ENCODE measurements around the gene PTPRM. TPM values are rescaled to one million over a fixed set of nuclear protein-coding genes. Genes with fewer than 3 reads are reported as not detected.

The PTPRM gene
- total and polyA plus RNA-seq, 2 experiments from 2014 or later: 1.6 to 5.3 TPM

DNA sequence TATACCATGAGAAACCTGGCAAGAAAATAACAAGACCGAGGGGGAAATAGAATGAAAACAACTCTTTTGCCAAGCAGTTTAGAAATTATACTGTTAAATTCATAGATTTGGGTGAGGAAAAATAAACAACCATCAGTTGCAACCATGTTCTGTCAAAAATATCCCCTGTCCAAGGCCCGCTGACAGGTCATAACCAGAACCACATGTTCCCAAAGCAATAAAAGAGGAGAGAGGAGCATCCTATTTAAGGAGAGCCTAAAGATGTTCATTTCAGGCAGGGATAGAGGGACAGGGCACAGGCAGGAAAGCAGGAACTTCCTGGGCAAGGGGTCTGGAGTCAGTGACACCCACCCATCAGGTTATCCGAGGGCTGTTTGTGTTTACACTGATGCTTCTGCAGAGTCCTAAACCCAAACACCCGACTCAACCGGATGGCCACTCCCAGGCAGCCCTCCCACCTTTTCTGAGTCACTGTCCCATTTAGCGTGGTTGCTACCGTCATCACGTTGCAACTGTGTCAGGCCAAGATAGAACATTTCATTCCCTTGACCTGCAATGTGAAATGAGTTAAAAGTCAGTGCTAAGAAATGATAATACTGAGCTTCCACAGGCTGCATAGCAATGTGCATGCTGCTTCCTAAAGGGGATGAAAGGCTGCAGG lies 573.9 kb downstream of the PTPRM start:
- no peak overlapping the region for H3K27ac Mint-ChIP-seq
- H3K27ac ChIP-seq (ENCODE audit: low read depth): no peak overlapping the region
- no peaks in the 10 kb centered on the region; the same call in 2 of the 3 replicates for H3K36me3 Mint-ChIP-seq (ENCODE audit: low read depth)
- ATAC-seq: peak; percentile 39; the same call in 1 of the 3 replicates
- H3K27me3 ChIP-seq (ENCODE audit: insufficient read depth): no peaks in the 10 kb centered on the region
- H3K4me1 ChIP-seq (ENCODE audit: insufficient read depth): peaks cover 7% of the 10 kb centered on the region; the same call in 1 of the 2 replicates
- no peaks in the 10 kb centered on the region for H3K36me3 ChIP-seq (ENCODE audit: insufficient read depth)
- H3K4me3 Mint-ChIP-seq: no peak overlapping the region
- H3F3A ChIP-seq (replicated peaks; ENCODE audit: low read depth): no peaks in the 10 kb centered on the region
- no peak overlapping the region for H2AFZ ChIP-seq
- H3K9me2 ChIP-seq (ENCODE audit: insufficient read depth): no peaks in the 10 kb centered on the region
- no peaks in the 10 kb centered on the region for H3K79me2 ChIP-seq (replicated peaks; ENCODE audit: insufficient read depth)
- DNase-seq (ENCODE audit: low spot score): peak; percentile 4
- no peaks in the 10 kb centered on the region for H4K20me1 ChIP-seq (replicated peaks; ENCODE audit: insufficient read depth)
- no peak overlapping the region for H3K4me2 ChIP-seq
- peaks cover 13% of the 10 kb centered on the region for H3K4me1 Mint-ChIP-seq
- no peak for TF ChIP-seq ZNF331 (CRISPR knock-in tag; IDR thresholded peaks at IDR 0.05; ENCODE audit: low read depth)
- TF ChIP-seq ZNF462 (CRISPR knock-in tag; IDR thresholded peaks at IDR 0.05): no peak
- TF ChIP-seq JUNB (IDR thresholded peaks at IDR 0.05; ENCODE audit: unreplicated experiment): no peak
- no peak for TF ChIP-seq EZH2 (IDR thresholded peaks at IDR 0.05; ENCODE audit: low read depth, unreplicated experiment)
- TF ChIP-seq ZNF114 (CRISPR knock-in tag; IDR thresholded peaks at IDR 0.05): no peak
- no peak for TF ChIP-seq ETS1 (IDR thresholded peaks at IDR 0.05)
- TF ChIP-seq STAT1 (IDR thresholded peaks at IDR 0.05; ENCODE audit: unreplicated experiment): no peak
- TF ChIP-seq EZH2phosphoT487 (IDR thresholded peaks at IDR 0.05; ENCODE audit: unreplicated experiment): no peak
- TF ChIP-seq CREB1 (CRISPR knock-in tag; IDR thresholded peaks at IDR 0.05; ENCODE audit: low read depth): no peak
- TF ChIP-seq POLR2AphosphoS5 (IDR thresholded peaks at IDR 0.05; ENCODE audit: low read depth): no peak
- TF ChIP-seq NANOG (IDR thresholded peaks at IDR 0.05; ENCODE audit: borderline replicate concordance): no peak
- TF ChIP-seq CTCF (conservative IDR thresholded peaks at IDR 0.05; ENCODE audit: low read depth in 2 of 2): no peak
- TF ChIP-seq, protein P1, sequence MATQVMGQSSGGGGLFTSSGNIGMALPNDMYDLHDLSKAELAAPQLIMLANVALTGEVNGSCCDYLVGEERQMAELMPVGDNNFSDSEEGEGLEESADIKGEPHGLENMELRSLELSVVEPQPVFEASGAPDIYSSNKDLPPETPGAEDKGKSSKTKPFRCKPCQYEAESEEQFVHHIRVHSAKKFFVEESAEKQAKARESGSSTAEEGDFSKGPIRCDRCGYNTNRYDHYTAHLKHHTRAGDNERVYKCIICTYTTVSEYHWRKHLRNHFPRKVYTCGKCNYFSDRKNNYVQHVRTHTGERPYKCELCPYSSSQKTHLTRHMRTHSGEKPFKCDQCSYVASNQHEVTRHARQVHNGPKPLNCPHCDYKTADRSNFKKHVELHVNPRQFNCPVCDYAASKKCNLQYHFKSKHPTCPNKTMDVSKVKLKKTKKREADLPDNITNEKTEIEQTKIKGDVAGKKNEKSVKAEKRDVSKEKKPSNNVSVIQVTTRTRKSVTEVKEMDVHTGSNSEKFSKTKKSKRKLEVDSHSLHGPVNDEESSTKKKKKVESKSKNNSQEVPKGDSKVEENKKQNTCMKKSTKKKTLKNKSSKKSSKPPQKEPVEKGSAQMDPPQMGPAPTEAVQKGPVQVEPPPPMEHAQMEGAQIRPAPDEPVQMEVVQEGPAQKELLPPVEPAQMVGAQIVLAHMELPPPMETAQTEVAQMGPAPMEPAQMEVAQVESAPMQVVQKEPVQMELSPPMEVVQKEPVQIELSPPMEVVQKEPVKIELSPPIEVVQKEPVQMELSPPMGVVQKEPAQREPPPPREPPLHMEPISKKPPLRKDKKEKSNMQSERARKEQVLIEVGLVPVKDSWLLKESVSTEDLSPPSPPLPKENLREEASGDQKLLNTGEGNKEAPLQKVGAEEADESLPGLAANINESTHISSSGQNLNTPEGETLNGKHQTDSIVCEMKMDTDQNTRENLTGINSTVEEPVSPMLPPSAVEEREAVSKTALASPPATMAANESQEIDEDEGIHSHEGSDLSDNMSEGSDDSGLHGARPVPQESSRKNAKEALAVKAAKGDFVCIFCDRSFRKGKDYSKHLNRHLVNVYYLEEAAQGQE (IDR thresholded peaks at IDR 0.05; ENCODE audit: unreplicated experiment): no peak
- no peaks in the 10 kb centered on the region for H3K9me3 Mint-ChIP-seq
- H3K27me3 Mint-ChIP-seq (ENCODE audit: insufficient read depth, low read depth, poor library complexity): peaks cover 2% of the 10 kb centered on the region
- H3K4me3 ChIP-seq: no peak overlapping the region
